ENCODE measurements around the gene ID1.
A peak's percentile ranks its signal among the peaks of the same experiment; 100 is the strongest.

ID1 gene

DNA sequence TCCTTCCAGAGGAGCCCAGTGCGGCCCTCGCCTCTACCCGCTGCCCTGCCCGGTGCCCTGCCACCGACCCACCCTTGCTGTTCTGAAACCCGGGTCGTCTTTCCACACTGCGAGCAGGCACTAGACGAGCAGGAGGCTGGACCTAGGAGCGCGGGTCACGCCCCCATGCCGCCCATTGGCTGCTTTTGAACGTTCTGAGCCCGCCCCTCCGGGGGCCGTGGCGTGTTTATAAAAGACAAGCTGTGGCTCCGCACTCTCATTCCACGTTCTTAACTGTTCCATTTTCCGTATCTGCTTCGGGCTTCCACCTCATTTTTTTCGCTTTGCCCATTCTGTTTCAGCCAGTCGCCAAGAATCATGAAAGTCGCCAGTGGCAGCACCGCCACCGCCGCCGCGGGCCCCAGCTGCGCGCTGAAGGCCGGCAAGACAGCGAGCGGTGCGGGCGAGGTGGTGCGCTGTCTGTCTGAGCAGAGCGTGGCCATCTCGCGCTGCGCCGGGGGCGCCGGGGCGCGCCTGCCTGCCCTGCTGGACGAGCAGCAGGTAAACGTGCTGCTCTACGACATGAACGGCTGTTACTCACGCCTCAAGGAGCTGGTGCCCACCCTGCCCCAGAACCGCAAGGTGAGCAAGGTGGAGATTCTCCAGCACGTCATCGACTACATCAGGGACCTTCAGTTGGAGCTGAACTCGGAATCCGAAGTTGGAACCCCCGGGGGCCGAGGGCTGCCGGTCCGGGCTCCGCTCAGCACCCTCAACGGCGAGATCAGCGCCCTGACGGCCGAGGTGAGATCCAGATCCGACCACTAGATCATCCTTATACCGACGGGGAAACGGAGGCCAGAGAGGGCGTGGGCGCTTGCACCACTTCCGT lies at the start of gene ID1:
Gene ID1, plus strand, starts transcription at position 259 of the 871 bp plus-strand sequence. Its CDS starts 99 bp downstream, at position 358.
- DNase-seq (ENCODE audit: insufficient read length, low spot score) (peak; percentile 96), FAIRE-seq (no peak)

DNA sequence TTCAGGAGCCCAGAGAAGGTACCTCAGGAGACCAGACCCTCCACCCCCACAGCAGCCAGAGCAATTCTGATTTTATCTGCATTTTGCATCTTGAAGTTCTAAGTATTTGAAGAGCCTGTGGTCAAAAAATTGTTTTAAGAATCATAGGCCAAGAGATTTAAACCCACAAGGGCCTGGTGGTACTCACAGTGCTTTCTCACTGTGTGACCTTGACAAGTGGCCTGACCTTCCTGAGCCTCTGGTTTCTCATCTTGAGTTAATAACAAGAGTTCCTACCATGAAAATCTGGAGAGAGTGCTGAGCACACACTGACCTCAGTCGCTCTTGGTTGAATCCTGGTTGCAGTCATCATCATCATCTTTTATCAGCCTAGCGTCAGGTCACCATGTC lies 45.4 kb upstream of the ID1 start:
- DNase-seq (ENCODE audit: insufficient read length, low spot score) (no peak), FAIRE-seq (no peak)

DNA sequence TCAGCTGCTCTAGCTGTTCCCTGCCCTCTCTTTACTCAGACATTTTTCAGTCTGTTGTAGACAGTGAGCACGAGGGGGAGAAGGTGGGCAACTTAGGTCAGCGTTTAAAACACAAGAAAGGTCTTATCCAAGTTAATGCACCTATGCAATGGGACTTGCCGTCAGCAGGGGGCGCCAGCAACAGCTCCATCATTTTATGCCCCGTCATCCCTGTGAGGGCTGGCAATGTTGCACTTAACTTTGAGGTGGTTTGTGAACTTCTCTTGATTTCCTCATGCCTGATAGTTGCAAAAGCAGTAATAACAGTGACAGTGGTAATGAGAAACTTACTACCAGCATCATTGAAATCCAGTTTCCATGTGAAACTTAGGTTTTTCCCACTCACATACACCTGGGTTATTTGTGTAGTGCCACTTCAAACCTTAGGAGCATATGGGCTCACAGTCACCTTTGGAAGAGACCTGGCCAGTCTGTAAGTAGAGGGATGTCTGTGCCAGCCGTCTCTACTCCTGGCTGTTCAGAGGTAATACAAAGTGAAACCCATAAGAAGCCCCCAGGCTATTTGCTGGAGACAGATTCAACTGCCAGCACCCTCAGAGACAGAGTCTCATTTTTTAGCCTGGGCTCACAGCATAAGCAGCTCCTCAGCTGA lies 44.9 kb upstream of the ID1 start:
- FAIRE-seq, result peak; percentile 75

GRCh38 chr20:31560746-31561598 lies 44.1 kb upstream of the ID1 start:
- peak; percentile 28 for FAIRE-seq
- DNase-seq (ENCODE audit: insufficient read length, low spot score), result peak; percentile 86

More for the DNA sequence above, 44.9 kb upstream of the ID1 start:
- peak; percentile 74 for DNase-seq (ENCODE audit: insufficient read length, low spot score)

DNA sequence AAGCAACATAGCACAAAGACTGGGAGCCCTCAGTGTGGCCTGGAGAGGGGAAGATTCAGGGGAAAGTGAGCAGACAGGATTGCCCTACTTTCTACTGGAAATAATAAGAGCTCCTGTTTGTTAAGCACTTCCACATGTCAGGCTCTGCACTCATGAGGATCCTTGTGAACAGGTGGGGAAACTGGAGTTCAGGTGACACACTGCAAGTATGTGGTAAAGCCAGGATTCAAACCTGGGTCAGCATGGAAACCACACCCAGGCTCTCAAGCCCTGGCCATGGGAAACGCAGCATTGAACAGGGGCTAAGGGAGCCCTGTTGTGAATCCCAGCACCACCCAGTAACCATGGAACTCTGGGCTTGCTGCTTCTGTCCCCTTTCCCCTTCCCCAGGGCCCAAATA lies 42.8 kb upstream of the ID1 start:
- no peak for FAIRE-seq

DNA sequence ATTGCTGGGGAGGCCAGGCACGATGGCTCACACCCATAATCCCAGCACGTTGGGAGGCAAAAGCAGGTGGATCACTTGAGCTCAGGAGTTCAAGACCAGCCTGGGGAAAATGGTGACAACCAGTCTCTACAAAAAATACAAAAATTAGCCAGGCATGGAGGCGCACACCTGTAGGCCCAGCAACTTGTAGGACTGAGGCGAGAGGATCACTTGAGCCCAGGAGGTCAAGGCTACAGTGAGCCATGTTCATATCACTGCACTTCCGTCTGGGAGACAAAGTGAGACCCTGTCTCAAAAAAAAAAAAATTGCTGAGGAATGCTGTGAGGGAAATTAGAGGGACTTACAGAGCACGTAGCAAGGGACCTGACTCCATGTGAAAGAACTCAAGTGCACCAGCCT lies 40.8 kb upstream of the ID1 start:
- no peak for FAIRE-seq
- no peak for DNase-seq (ENCODE audit: insufficient read length, low spot score)

More for the DNA sequence above, 42.8 kb upstream of the ID1 start:
- no peak for DNase-seq (ENCODE audit: insufficient read length, low spot score)

- no peak for DNase-seq (ENCODE audit: insufficient read length, low spot score)
- FAIRE-seq, result no peak
Measured at GRCh38 chr20:31565699-31566318, 39.3 kb upstream of the ID1 start.

- FAIRE-seq, result no peak
Measured at GRCh38 chr20:31566319-31566657, 38.8 kb upstream of the ID1 start.

GRCh38 chr20:31566658-31567379 lies 38.3 kb upstream of the ID1 start:
- no peak for FAIRE-seq
- DNase-seq (ENCODE audit: insufficient read length, low spot score), result no peak

More at GRCh38 chr20:31566319-31566657, 38.8 kb upstream of the ID1 start:
- no peak for DNase-seq (ENCODE audit: insufficient read length, low spot score)

DNA sequence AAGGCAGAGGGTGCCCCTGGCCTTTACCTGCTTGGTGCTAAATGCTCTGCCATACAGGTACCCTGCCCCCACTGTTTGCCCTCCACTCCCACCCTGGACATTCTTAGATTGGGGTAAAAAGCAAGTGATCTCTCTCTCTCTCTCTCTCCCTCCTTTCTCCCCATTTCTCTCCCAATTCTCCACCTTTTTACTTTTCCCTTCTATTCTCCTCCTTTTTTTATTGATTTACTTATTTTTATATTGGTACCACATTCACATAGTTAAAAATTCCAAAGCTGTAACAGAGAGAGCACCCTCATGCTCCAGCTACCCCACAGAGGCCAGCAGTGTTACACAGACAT lies 37.7 kb upstream of the ID1 start:
- no peak for DNase-seq (ENCODE audit: insufficient read length, low spot score)
- no peak for FAIRE-seq

DNA sequence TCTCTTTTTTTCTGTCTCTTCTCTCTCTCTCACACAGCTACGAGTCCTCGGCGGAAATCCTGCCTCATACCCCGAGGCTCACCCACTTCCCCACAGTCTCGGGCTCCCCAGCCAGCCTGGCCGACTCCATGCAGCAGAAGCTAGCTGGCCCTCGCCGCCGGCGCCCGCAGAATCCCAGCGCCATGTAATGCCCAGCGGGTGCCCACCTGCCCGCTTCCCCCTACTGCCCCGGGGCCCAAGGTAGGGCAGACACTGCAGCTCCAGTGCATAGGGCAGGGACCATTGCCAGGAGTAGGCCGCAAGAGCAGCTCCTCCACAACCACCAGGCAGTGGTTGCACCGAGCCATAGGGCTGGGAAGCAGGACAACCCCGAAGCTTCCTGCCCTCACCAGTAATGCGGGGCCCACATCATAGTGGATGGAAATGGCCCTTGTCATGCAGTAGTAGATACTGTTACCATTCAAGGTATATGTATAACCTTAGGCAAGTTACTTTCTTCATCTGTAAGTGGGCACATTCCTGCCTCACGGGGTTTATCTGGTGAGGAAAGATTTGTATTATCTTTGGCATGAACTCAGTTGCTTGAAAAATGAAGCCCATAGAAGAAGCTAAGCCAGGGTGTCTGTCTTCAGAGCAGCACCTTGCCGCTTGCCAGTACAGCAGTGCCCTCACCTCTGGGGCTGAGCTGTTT lies 36.9 kb upstream of the ID1 start:
- DNase-seq (ENCODE audit: insufficient read length, low spot score), result no peak
- FAIRE-seq, result no peak

GRCh38 chr20:31568773-31569162 lies 36.3 kb upstream of the ID1 start:
- DNase-seq (ENCODE audit: insufficient read length, low spot score) (no peak), FAIRE-seq (no peak)

- peak; percentile 69 for DNase-seq (ENCODE audit: insufficient read length, low spot score)
- no peak for FAIRE-seq
Measured at GRCh38 chr20:31569163-31570020, 35.7 kb upstream of the ID1 start.

GRCh38 chr20:31570021-31570463 lies 35.0 kb upstream of the ID1 start:
- FAIRE-seq (no peak), DNase-seq (ENCODE audit: insufficient read length, low spot score) (no peak)

- DNase-seq (ENCODE audit: insufficient read length, low spot score), result no peak
- no peak for FAIRE-seq
Measured at GRCh38 chr20:31570735-31571617, 34.1 kb upstream of the ID1 start.

GRCh38 chr20:31572042-31572700 lies 32.9 kb upstream of the ID1 start:
- FAIRE-seq, result no peak
- DNase-seq (ENCODE audit: insufficient read length, low spot score), result peak; percentile 32
